ENCODE data around the gene ELOVL4. TPM values are rescaled to one million over a fixed set of nuclear protein-coding genes. Genes with fewer than 3 reads are reported as not detected.

Gene ELOVL4
- total RNA-seq, 1 donor from 2014 or later, result 2.9 TPM

GRCh38 chr6:79878142-79878748 is 69.1 kb downstream of the ELOVL4 start:
- Histone ChIP-seq H3K4me1 (no peaks in the 10 kb centered on the region), H3K9me3 (no peaks in the 10 kb centered on the region), H3K36me3 (no peaks in the 10 kb centered on the region), H3K27me3 (no peaks in the 10 kb centered on the region), H3K27ac (no peak overlapping the region), H3K4me3 (no peak overlapping the region)
- TF ChIP-seq CTCF (IDR thresholded peaks at IDR 0.05), result no peak
- TF ChIP-seq POLR2AphosphoS5 (IDR thresholded peaks at IDR 0.05; ENCODE audit: insufficient read depth in 1 of 2, low read depth in 1 of 2), result no peak
- no peak for TF ChIP-seq POLR2A (IDR thresholded peaks at IDR 0.05)
- no peak for DNase-seq (ENCODE audit: extremely low spot score in 2 of 2)
- intact Hi-C loops (cut with DNase I), result no loop called here

- Histone ChIP-seq H3K27me3 (no peaks in the 10 kb centered on the region), H3K27ac (no peak overlapping the region), H3K4me1 (no peaks in the 10 kb centered on the region), H3K36me3 (no peaks in the 10 kb centered on the region), H3K4me3 (no peak overlapping the region), H3K9me3 (no peaks in the 10 kb centered on the region)
- TF ChIP-seq POLR2A (IDR thresholded peaks at IDR 0.05), result no peak
- TF ChIP-seq CTCF (IDR thresholded peaks at IDR 0.05), result no peak
- TF ChIP-seq POLR2AphosphoS5 (IDR thresholded peaks at IDR 0.05; ENCODE audit: insufficient read depth in 1 of 2, low read depth in 1 of 2), result no peak
- no peak for DNase-seq (ENCODE audit: extremely low spot score in 2 of 2)
- intact Hi-C loops (cut with DNase I), result no loop called here
These were observed 72.7 kb downstream of the ELOVL4 start for GRCh38 chr6:79874531-79875134.

GRCh38 chr6:79872986-79873385 is 74.4 kb downstream of the ELOVL4 start:
- no peaks in the 10 kb centered on the region for H3K36me3 ChIP-seq
- H3K27ac ChIP-seq, result no peak overlapping the region
- H3K27me3 ChIP-seq, result no peaks in the 10 kb centered on the region
- no peaks in the 10 kb centered on the region for H3K9me3 ChIP-seq
- no peak for DNase-seq (ENCODE audit: extremely low spot score in 2 of 2)
- H3K4me3 ChIP-seq, result no peak overlapping the region
- TF ChIP-seq CTCF (IDR thresholded peaks at IDR 0.05), result no peak
- TF ChIP-seq POLR2AphosphoS5 (IDR thresholded peaks at IDR 0.05; ENCODE audit: insufficient read depth in 1 of 2, low read depth in 1 of 2), result peak in 1 of 2 donors; percentile 28
- H3K4me1 ChIP-seq, result peaks cover 2% of the 10 kb centered on the region
- intact Hi-C loops (cut with DNase I), result no loop called here

GRCh38 chr6:79872303-79872702 is 75.0 kb downstream of the ELOVL4 start:
- peaks cover 5% of the 10 kb centered on the region for H3K4me1 ChIP-seq
- TF ChIP-seq POLR2AphosphoS5 (IDR thresholded peaks at IDR 0.05; ENCODE audit: insufficient read depth in 1 of 2, low read depth in 1 of 2) (no peak), POLR2A (IDR thresholded peaks at IDR 0.05) (no peak), CTCF (IDR thresholded peaks at IDR 0.05) (no peak)
- intact Hi-C loops (cut with DNase I), result no loop called here

GRCh38 chr6:79869600-79870084 is 77.7 kb downstream of the ELOVL4 start:
- Histone ChIP-seq H3K36me3 (no peaks in the 10 kb centered on the region), H3K9me3 (no peaks in the 10 kb centered on the region), H3K4me1 (peaks cover 5% of the 10 kb centered on the region), H3K27me3 (no peaks in the 10 kb centered on the region), H3K27ac (no peak overlapping the region), H3K4me3 (no peak overlapping the region)
- TF ChIP-seq POLR2AphosphoS5 (IDR thresholded peaks at IDR 0.05; ENCODE audit: insufficient read depth in 1 of 2, low read depth in 1 of 2) (no peak), POLR2A (IDR thresholded peaks at IDR 0.05) (no peak), CTCF (IDR thresholded peaks at IDR 0.05) (peak; percentile 82 to 85 (median 82))
- intact Hi-C loops (cut with DNase I), result no loop called here
- no peak for DNase-seq (ENCODE audit: extremely low spot score in 2 of 2)

More at GRCh38 chr6:79872303-79872702, 75.0 kb downstream of the ELOVL4 start:
- no peaks in the 10 kb centered on the region for H3K27me3 ChIP-seq
- no peak overlapping the region for H3K27ac ChIP-seq
- no peak for DNase-seq (ENCODE audit: extremely low spot score in 2 of 2)
- H3K36me3 ChIP-seq, result no peaks in the 10 kb centered on the region
- H3K9me3 ChIP-seq, result no peaks in the 10 kb centered on the region
- no peak overlapping the region for H3K4me3 ChIP-seq

Measured in vagina (tissue), 2 donors.